Uterus (tissue), 2 donors: Measurements from ENCODE around the gene GCNT2.

Experiments
- POLR2A ChIP-seq, 2 donors: fragments of 450-650 bp; IDR thresholded peaks; one replicate each; pipeline ENCODE4 v1.6.1; 2016; ENCODE audit warnings: antibody characterized with exemption in 2 of 2, mild to moderate bottlenecking in 1 of 2, moderate library complexity in 1 of 2
- TF ChIP-seq, protein P1 (sequence below), 4 experiments: fragments of 200-600 bp in 2 of 4; fragments of 450-650 bp in 2 of 4; sonication (generic) in 2 of 4; IDR thresholded peaks; one replicate each; pipeline ENCODE4 v1.5.1; 2016 to 2019; ENCODE audit warnings: antibody characterized with exemption in 4 of 4, mild to moderate bottlenecking in 2 of 4, moderate library complexity in 1 of 4

DNA sequence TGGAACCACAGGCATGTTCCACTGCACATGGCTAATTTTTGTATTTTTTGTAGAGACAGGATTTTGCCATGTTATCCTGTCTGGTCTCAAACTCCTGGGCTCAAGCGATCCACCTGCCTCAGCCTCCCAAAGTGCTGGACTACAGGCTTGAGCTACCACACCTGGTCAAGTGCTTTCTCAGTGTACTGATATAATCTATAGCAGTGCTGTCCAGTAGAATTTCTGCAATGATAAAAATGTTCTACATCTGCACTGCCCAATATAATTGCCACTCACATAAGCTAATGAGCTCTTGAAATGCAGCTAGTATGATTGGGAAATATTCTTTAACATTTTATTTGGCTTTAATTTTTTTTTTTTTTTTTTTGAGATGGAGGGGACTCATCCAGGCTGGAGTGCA is 109.0 kb downstream of the GCNT2 start:
- TF ChIP-seq, protein P1, sequence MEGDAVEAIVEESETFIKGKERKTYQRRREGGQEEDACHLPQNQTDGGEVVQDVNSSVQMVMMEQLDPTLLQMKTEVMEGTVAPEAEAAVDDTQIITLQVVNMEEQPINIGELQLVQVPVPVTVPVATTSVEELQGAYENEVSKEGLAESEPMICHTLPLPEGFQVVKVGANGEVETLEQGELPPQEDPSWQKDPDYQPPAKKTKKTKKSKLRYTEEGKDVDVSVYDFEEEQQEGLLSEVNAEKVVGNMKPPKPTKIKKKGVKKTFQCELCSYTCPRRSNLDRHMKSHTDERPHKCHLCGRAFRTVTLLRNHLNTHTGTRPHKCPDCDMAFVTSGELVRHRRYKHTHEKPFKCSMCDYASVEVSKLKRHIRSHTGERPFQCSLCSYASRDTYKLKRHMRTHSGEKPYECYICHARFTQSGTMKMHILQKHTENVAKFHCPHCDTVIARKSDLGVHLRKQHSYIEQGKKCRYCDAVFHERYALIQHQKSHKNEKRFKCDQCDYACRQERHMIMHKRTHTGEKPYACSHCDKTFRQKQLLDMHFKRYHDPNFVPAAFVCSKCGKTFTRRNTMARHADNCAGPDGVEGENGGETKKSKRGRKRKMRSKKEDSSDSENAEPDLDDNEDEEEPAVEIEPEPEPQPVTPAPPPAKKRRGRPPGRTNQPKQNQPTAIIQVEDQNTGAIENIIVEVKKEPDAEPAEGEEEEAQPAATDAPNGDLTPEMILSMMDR (IDR thresholded peaks at IDR 0.05): no peak
- TF ChIP-seq POLR2A (IDR thresholded peaks at IDR 0.05): no peak
